GM12892 (cell line): ENCODE results near the gene PSME4.

Experiments used
- POLR2A ChIP-seq: IDR thresholded peaks from 2 replicates; pipeline ENCODE4 v1.6.1; 2011; ENCODE audit warnings: low read depth, low read length, control low read depth
- POLR2AphosphoS5 ChIP-seq: IDR thresholded peaks from 2 replicates; pipeline ENCODE4 v1.6.1; 2011; ENCODE audit warnings: low read depth, low read length, control low read depth
- TAF1 ChIP-seq: IDR thresholded peaks from 2 replicates; pipeline ENCODE4 v1.6.1; 2011; ENCODE audit warnings: low read depth, mild to moderate bottlenecking, control low read depth, low read length, borderline replicate concordance

DNA sequence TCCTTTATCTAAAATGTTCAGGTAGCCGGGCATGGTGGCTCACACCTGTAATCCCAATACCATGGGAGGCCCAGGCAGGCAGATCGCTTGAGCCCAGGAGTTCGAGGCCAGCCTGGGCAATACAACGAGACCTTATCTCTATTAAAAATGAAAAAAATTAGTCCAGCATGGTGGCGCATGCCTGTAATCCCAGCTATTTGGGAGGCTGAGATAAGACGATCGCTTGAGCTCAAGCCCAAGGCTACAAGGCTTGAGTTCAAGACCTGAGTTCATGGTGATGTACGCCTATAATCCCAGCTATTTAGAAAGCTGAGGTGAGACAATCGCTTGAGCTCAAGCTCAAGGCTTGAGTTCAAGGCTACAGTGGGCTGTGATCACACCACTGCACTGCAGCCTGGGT, 65.4 kb downstream of the PSME4 start:
- TF ChIP-seq POLR2A (no peak), POLR2AphosphoS5 (no peak), TAF1 (no peak)
